Measurements from ENCODE around the gene FAM170A.

FAM170A gene

GRCh38 chr5:119678351-119679028 lies 49.1 kb downstream of the FAM170A start:
- no peak for DNase-seq (ENCODE audit: low read depth)
- no peak overlapping the region for H3K4me3 ChIP-seq (ENCODE audit: low read length)
- TF ChIP-seq, protein P1, sequence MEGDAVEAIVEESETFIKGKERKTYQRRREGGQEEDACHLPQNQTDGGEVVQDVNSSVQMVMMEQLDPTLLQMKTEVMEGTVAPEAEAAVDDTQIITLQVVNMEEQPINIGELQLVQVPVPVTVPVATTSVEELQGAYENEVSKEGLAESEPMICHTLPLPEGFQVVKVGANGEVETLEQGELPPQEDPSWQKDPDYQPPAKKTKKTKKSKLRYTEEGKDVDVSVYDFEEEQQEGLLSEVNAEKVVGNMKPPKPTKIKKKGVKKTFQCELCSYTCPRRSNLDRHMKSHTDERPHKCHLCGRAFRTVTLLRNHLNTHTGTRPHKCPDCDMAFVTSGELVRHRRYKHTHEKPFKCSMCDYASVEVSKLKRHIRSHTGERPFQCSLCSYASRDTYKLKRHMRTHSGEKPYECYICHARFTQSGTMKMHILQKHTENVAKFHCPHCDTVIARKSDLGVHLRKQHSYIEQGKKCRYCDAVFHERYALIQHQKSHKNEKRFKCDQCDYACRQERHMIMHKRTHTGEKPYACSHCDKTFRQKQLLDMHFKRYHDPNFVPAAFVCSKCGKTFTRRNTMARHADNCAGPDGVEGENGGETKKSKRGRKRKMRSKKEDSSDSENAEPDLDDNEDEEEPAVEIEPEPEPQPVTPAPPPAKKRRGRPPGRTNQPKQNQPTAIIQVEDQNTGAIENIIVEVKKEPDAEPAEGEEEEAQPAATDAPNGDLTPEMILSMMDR (conservative IDR thresholded peaks at IDR 0.05; ENCODE audit: low read depth, low read length), result no peak

DNA sequence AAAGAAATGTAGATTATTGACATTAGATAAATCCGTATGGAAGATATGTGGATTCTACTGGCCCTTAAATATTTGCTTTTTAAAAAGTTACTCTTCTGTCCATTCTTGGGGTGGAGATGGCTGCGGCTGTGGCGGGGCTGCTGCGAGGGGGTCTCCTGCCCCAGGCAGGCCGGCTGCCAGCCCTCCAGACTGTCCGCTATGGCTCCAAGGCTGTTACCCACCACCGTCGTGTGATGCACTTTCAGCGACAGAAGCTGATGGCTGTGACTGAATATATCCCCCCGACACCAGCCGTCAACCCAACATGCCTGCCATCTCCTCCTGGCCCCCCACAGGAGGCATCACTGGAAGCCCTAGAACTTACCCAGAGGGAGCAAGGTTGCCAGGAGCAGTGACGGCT lies 50.7 kb downstream of the FAM170A start:
- H3K4me3 ChIP-seq (ENCODE audit: low read length), result no peak overlapping the region
- TF ChIP-seq, protein P1 (conservative IDR thresholded peaks at IDR 0.05; ENCODE audit: low read depth, low read length), result no peak
- no peak for DNase-seq (ENCODE audit: low read depth)

GRCh38 chr5:119681734-119682133 lies 52.4 kb downstream of the FAM170A start:
- DNase-seq (ENCODE audit: low read depth), result no peak
- H3K4me3 ChIP-seq (ENCODE audit: low read length), result no peak overlapping the region
- TF ChIP-seq, protein P1 (conservative IDR thresholded peaks at IDR 0.05; ENCODE audit: low read depth, low read length), result no peak

DNA sequence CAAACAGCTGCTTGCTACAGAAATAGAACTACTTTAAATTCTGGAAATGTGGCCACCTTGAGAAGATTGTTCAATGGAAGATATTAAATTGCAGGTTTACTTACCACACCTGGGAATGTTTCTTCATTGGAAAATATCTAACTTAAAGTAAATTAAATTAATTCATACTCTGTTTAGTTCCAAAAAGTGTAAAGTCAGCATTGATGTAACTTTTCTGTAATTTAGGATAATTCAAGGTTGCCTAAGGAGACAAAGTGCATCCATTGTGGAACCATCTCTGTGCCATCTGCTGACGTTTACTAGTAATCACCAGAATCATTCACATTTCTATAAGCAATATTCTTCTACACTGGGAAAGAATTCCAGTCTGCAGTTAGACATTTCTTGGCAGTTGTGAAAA lies 53.0 kb downstream of the FAM170A start:
- TF ChIP-seq, protein P1 (conservative IDR thresholded peaks at IDR 0.05; ENCODE audit: low read depth, low read length), result no peak
- DNase-seq (ENCODE audit: low read depth), result no peak
- no peak overlapping the region for H3K4me3 ChIP-seq (ENCODE audit: low read length)

Data from retinal pigment epithelial cell (primary cell).